Epithelial cell of esophagus (primary cell): ENCODE data around the gene TIMM22.
"Not testable (repeated sequence)": the region's sequence is repeated elsewhere in the genome, so short reads cannot be mapped to it uniquely, and the experiment has no call there.

ENCODE experiments used
- DNase-seq: peaks from one replicate; pipeline ENCODE4 v3.0.0; 2010; ENCODE audit warnings: low read depth
- H3K4me3 ChIP-seq: 2 replicates; pipeline ENCODE4 v1.5.1; 2011; ENCODE audit warnings: mild to moderate bottlenecking, low read length, control low read depth
- CTCF ChIP-seq: IDR thresholded peaks from 2 replicates; pipeline ENCODE4 v1.5.1; 2011; ENCODE audit warnings: low read depth, mild to moderate bottlenecking, low read length, control low read depth, inconsistent platforms; ENCODE audit not compliant: insufficient read depth; ENCODE audit errors: missing control alignments

Gene TIMM22

GRCh38 chr17:964876-965275, 32.1 kb upstream of the TIMM22 start:
- no peak for TF ChIP-seq CTCF
- DNase-seq, result no peak
- no peak overlapping the region for H3K4me3 ChIP-seq

DNA sequence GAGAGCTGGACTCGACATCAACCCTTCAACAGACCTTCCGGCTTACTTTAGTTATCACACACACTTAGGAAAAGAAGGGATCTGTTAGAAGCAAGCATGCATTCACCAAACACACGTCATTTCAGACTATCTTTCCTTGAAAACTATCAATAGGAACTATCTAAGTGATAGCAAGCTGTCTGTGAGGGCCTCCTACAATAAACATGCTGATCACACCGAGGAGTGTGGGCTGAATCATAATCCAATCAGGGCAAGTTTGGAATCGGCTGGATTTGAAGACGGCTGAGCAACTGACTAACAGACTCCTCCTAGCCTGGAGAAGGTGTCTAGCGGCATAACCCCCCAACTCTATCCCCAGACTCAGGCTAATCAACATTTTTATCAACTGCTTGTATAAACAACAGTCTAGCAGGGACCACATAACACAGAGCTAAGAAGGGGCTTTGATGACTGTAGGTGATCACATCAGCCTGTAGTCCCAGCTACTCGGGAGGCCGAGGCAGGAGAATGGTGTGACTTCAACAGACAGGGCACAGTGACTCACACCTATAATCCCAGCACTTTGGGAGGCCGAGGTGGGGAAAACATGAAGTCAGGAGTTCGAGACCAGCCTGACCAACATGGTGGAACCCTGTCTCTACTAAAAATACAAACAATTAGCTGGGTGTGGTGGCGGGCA, 31.5 kb upstream of the TIMM22 start:
- TF ChIP-seq CTCF, result no peak
- H3K4me3 ChIP-seq, result no peak overlapping the region
- DNase-seq, result peak; percentile 60

GRCh38 chr17:967122-967521, 29.8 kb upstream of the TIMM22 start:
- DNase-seq, result no peak
- TF ChIP-seq CTCF, result no peak
- H3K4me3 ChIP-seq, result no peak overlapping the region

GRCh38 chr17:968812-969730, 27.9 kb upstream of the TIMM22 start:
- no peak overlapping the region for H3K4me3 ChIP-seq
- peak; percentile 68 for DNase-seq
- TF ChIP-seq CTCF, result no peak

DNA sequence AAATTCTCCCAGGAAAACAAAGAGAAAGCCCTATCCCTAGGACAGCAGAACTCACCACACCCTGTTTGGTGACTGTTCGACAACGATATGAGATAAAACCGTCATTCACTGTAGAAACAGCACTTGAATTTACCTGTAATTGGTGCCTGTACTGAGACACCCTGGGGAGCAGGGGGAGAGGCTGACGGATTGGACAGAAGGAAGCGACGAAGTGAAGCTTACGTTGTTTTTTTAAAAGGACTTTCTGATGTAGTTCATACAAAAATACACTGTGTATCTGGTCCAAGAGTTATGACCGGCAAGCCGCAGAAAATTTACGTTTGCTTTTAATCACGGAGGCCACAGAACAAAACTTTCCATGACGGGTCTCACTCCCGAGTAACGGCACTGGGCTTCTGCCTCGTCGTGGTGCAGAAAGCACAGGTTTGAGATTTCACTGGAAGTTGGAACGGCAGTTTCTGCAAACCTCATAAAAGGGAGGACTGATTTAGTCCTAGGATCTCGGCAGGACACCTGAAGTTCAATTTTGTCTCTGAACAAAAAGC, 27.0 kb upstream of the TIMM22 start:
- no peak for TF ChIP-seq CTCF
- peak overlapping the region; percentile 7 for H3K4me3 ChIP-seq
- DNase-seq, result peak; percentile 47

GRCh38 chr17:970364-970763, 26.6 kb upstream of the TIMM22 start:
- no peak overlapping the region for H3K4me3 ChIP-seq
- no peak for TF ChIP-seq CTCF
- DNase-seq, result no peak

DNA sequence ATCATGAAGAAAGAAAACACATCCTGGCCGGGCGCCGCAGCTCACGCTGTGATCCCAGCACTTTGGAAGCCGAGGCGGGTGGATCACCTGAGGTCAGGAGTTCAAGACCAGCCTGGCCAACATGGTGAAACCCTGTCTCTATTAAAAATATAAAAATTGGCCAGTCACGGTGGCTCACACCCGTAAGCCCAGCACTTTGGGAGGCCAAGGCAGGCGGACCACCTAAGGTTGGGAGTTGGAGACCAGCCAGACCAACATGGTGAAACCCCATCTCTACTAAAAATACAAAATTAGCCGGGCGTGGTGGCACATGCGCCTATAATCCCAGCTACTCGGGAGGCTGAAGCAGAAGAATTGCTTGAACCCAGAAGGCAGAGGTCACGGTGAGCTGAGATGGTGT, 25.1 kb upstream of the TIMM22 start:
- not testable (repeated sequence) for DNase-seq, H3K4me3 ChIP-seq
